Measurements from ENCODE around the gene SCP2. TPM values are rescaled to one million over a fixed set of nuclear protein-coding genes. Genes with fewer than 3 reads are reported as not detected.
A peak's percentile ranks its signal among the peaks of the same experiment; 100 is the strongest.

Gene SCP2
- total RNA-seq, 6 experiments from 2014 or later, result 207 to 885 (median 634) TPM

DNA sequence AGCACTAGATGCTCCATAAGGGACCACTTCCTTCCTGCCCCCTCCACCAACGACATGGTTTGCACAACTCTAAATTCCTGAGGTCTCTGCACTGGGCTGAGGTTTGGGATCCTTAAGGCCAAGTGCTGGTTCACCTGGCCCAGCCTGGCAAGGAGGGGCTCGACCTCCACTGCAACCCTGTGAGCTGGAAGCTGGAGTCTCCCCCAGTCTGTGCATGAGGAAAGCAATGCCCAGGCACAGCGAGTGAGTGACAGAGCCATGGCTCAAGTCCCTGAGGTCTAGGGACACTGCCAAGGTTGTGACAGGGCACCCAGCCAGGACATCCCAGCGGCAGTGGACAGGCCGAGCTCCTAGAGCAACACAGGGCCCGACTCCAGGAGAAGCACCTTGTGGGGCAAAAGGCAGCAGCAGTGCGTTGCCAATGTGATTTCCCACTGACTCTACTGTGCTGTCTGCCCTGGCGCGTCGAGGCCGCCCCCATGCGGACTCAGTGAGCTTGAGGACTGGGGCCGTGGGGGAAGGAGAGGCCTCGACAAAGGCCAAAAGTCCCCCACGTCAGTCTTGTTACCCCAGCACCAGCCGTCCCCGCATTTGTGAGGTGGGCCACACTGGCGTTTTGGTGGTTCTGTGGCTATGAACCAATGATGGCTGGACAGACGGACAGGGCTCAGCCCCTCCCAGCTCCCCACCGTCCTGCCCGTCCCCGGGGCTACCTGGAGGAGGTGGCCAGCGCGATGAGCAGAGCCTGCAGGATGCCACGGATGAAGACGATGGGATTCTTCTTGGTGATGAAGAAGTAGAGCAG lies 165.0 kb downstream of the SCP2 start:
- no peak overlapping the region for H3K4me3 ChIP-seq
- H3K9me3 ChIP-seq, result no peaks in the 10 kb centered on the region
- intact Hi-C loops (cut with DNase I), result loop anchor here in 1 of 2 donors (10.0 kb wide), 1 partner anchor 83 kb away; no protein-coding TSS in a partner anchor
- H3K27me3 ChIP-seq, result no peaks in the 10 kb centered on the region
- WGBS (ENCODE audit: insufficient coverage, low coverage, low lambda C conversion rate, missing lambda C conversion rate), result 60% methylated on average over 3 of the region's 26 CpGs
- DNase-seq, result peak; percentile 81 to 93 (median 93)
- H3K36me3 ChIP-seq, result no peaks in the 10 kb centered on the region
- TF ChIP-seq POLR2A (IDR thresholded peaks at IDR 0.05), result no peak
- TF ChIP-seq, protein P1, sequence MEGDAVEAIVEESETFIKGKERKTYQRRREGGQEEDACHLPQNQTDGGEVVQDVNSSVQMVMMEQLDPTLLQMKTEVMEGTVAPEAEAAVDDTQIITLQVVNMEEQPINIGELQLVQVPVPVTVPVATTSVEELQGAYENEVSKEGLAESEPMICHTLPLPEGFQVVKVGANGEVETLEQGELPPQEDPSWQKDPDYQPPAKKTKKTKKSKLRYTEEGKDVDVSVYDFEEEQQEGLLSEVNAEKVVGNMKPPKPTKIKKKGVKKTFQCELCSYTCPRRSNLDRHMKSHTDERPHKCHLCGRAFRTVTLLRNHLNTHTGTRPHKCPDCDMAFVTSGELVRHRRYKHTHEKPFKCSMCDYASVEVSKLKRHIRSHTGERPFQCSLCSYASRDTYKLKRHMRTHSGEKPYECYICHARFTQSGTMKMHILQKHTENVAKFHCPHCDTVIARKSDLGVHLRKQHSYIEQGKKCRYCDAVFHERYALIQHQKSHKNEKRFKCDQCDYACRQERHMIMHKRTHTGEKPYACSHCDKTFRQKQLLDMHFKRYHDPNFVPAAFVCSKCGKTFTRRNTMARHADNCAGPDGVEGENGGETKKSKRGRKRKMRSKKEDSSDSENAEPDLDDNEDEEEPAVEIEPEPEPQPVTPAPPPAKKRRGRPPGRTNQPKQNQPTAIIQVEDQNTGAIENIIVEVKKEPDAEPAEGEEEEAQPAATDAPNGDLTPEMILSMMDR (IDR thresholded peaks at IDR 0.05), result no peak
- H3K4me1 ChIP-seq, result peaks cover 0 to 20% (median 0%) of the 10 kb centered on the region in 4 donors
- no peak overlapping the region for H3K27ac ChIP-seq
- peak; percentile 71 to 87 (median 83) for ATAC-seq

DNA sequence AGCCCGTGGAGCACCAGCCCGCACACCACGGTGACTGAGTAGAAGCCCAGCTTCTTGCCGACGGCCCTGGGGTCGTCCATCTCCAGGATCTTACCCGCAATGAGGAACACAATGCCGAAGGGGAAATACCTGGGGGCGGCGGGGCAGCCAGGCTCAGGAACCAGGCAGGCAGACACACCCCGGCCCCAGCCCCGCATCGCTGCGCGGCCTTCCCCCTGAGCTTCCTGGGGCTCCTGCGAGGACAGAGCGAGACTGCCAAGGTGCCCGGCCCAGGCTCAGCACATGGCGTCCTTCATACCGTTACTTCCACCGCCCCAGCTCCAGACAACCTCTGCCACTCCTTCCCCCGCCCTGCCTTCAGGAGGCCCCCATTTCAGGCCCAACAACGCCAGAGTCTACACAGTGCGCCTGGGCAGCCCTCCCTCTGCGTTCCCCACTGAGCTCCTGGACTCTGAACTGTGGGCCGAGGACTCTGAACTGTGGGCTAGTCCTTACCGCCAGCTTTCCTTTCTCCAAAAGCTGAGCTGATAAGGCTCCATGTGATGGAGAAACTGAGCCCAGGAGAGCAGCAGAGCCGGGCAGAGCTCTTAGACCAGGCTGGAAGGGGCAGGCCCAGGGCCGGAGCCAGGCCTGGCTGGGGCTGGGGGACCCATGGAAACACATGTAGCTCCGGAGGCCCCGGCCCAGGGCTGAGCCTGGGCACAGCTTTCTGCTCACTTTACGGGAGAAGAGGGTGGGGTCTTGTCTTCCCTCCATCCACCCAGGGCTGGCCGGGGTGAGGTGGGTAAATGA lies 165.8 kb downstream of the SCP2 start:
- no peaks in the 10 kb centered on the region for H3K36me3 ChIP-seq
- intact Hi-C loops (cut with DNase I), result loop anchor here in 1 of 2 donors (10.0 kb wide), 1 partner anchor 82 kb away; no protein-coding TSS in a partner anchor
- H3K4me3 ChIP-seq, result no peak overlapping the region
- H3K27me3 ChIP-seq, result no peaks in the 10 kb centered on the region
- H3K27ac ChIP-seq, result no peak overlapping the region
- ATAC-seq (peak in 3 of 4 donors; percentile 3 to 33 (median 5)), DNase-seq (no peak)
- peaks cover 0 to 20% (median 0%) of the 10 kb centered on the region in 4 donors for H3K4me1 ChIP-seq
- 74% methylated on average over 13 of the region's 33 CpGs for WGBS (ENCODE audit: insufficient coverage, low coverage, low lambda C conversion rate, missing lambda C conversion rate)
- H3K9me3 ChIP-seq, result no peaks in the 10 kb centered on the region
- TF ChIP-seq, protein P1 (IDR thresholded peaks at IDR 0.05), result no peak
- no peak for TF ChIP-seq POLR2A (IDR thresholded peaks at IDR 0.05)

DNA sequence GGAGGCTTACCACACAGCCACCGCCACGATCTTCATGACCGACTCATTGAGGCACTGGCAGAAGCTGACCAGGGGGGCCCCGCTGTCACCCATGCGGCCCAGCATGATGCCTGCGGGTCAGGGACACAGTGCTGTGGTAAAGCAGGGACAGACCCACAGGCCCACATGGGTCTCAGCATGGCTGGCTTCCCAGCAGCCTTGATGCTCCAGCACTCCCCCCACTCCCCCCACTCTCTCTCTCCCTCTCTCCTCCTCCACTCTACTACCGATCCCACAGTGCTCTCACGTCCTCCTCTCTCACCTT lies 166.3 kb downstream of the SCP2 start:
- no peak for ATAC-seq
- TF ChIP-seq, protein P1 (IDR thresholded peaks at IDR 0.05), result no peak
- TF ChIP-seq POLR2A (IDR thresholded peaks at IDR 0.05), result no peak
- Histone ChIP-seq H3K27me3 (no peaks in the 10 kb centered on the region), H3K36me3 (no peaks in the 10 kb centered on the region), H3K27ac (no peak overlapping the region), H3K4me3 (no peak overlapping the region), H3K4me1 (peaks cover 0 to 20% (median 0%) of the 10 kb centered on the region in 4 donors), H3K9me3 (no peaks in the 10 kb centered on the region)
- no peak for DNase-seq
- intact Hi-C loops (cut with DNase I), result loop anchor here in 1 of 2 donors (10.0 kb wide), 1 partner anchor 81 kb away; no protein-coding TSS in a partner anchor
- WGBS (ENCODE audit: insufficient coverage, low coverage, low lambda C conversion rate, missing lambda C conversion rate), result 84% methylated on average over 5 of the region's 8 CpGs

DNA sequence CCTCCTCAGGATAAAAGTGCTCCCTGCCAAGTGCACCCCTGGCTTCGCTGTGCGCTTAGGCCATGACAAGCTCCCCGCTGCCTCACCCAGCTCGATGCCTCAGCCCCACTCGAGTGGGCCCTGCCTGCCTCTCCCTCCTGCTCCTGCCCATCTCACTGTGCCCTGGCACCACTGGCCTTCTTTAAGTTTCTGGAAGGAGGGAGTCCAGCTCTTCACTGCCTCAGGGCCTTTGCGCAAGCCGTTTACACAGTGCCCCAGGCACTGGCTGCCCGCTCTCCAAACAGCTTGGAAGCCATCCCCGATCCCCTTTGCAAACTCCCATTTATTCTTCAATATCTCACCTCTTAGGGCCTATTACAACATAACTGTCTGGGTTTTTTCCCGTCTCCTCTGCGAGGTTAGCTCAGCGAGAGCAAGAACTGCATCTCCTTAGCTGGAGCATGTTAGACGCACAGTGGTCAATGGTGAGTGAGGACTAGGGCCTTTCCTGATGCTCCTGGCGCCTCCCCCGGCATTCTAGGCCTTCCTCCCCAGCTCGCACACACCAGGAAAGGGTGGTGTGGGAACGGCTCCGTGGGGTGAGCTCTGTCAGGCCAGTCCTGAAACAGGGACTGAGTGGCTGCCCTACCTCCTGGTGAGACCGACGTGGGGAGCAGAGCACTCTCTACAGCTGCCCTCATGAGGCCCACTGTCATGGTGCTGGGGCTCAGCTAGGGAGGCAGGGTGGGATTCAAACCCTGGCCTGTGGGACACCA lies 166.9 kb downstream of the SCP2 start:
- ATAC-seq (no peak), DNase-seq (no peak)
- Histone ChIP-seq H3K4me3 (no peak overlapping the region), H3K9me3 (no peaks in the 10 kb centered on the region), H3K27ac (no peak overlapping the region), H3K36me3 (no peaks in the 10 kb centered on the region), H3K27me3 (no peaks in the 10 kb centered on the region), H3K4me1 (peaks cover 0 to 20% (median 0%) of the 10 kb centered on the region in 4 donors)
- WGBS (ENCODE audit: insufficient coverage, low coverage, low lambda C conversion rate, missing lambda C conversion rate), result 94% methylated on average over 14 of the region's 20 CpGs
- no peak for TF ChIP-seq POLR2A (IDR thresholded peaks at IDR 0.05)
- TF ChIP-seq, protein P1 (IDR thresholded peaks at IDR 0.05), result no peak
- intact Hi-C loops (cut with DNase I), result loop anchor here in 1 of 2 donors (10.0 kb wide), 1 partner anchor 81 kb away; no protein-coding TSS in a partner anchor

All from right lobe of liver (tissue), 6 donors.